ENCODE measurements around the gene SYNGR3.
"Not testable (repeated sequence)": the region's sequence is repeated elsewhere in the genome, so short reads cannot be mapped to it uniquely, and the experiment has no call there.

Gene SYNGR3

DNA sequence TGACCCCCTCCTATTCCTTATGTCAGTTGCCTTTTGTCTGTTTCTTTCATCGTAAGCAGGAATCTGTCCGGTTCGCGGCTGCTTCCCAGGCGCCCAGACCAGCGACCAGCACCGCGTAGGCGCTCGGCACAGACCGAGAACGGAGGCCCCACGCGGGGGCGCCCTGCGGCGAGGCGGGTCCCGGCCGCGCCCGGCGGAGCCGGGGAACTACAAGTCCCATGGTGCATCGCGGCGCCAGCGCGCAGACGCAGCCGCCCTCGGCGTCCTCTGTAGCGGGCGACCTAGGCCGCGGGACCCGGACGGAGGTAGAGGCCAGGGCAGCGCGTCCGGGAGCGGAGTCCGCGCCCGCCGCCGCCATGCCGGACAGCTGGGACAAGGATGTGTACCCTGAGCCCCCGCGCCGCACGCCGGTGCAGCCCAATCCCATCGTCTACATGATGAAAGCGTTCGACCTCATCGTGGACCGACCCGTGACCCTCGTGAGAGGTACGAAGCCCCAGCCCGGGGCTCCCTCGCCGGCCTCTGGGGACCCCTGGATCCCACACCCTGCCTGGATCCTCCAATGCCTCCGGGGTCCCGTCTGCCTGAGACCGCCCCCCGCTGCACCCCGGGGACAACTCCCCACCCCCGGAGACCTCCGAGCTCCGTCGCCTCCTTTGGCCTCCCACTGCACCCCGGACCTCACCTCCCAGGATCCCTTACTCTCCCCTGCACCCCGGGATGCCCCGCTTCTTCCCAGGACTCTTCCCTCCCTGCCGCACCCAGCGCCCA is 30.3 kb upstream of the SYNGR3 start, which contains the start of gene NDUFB10:
NDUFB10 (plus strand) TSS at position 270 of the 771 bp plus-strand sequence; CDS start at position 357, 87 bp downstream.
- DNase-seq = peak; percentile 94

GRCh38 chr16:1960665-1961630 is 28.8 kb upstream of the SYNGR3 start:
- peak; percentile 93 for DNase-seq

- DNase-seq = peak; percentile 74
These were observed 28.1 kb upstream of the SYNGR3 start for GRCh38 chr16:1961651-1962067.

DNA sequence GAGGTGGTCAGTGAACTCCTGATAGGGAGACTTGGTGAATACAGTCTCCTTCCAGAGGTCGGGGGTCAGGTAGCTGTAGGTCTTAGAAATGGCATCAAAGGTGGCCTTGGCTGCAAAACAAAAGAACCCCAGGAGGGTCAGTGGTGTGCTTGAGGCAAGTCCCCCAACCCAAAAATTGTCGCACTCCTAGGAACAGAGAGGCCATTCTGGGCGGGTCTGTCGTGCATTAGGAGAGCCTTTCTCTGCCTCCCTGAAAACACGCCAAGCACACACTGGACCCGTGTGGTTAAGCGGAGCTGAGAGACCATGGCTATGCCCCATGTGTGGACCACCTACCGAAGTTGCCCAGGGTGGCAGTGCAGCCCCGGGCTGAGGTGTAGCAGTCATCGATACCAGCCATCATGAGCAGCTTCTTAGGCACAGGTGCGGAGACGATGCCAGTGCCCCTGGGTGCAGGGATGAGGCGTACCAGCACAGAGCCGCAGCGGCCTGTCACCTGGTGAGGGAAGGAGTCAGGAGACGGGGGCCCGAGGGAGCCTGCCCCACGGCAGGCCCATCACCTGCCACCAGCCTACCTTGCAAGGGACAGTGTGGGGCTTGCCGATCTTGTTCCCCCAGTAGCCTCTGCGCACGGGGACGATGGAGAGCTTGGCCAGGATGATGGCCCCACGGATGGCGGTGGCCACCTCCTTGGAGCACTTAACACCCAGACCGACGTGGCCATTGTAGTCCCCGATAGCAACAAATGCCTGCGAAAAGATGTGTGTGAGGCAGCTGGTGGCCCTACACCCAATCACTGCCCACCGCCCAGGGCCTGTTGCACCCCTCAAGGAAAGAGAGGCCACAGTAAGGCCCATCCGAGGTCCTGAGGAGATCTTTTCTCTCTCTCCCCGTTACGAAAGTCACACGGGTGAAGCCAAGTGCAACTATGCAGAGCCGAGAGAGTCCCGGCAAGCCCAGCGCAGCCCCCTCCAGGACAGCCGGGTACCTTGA is 27.3 kb upstream of the SYNGR3 start:
- not testable (repeated sequence) for DNase-seq

DNA sequence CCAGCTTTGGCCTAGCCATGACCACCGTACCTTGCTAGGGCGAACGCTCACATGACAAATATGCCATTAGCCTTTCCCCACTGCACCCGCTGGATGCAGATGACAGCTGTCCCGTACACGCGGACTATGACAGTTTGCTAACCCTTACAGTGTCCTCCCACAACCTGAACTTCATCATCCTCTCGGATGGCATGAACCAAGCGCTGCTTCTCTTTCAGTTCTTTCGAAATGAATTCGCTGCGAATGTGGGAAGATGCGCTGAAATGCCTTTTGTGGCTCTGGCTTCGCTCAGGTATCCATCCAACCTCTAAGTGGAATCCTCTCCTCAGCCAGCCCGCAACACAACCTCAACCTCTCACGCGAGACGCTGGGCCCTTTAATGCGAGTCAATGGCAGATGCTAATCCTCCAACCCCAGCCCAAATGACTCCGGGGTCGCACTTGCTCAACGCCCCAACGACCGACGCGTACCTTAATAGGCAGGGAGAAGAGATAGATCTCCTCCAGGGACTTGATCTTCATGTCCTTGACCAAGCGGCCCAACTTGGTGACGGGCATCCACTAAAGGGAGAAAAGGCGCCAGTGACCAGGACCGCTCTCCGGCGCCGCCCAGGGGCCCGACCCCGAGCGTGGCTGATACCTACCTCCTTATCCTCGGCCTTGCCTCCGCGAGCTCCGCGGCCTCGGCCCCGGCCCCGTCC is 25.8 kb upstream of the SYNGR3 start:
- DNase-seq = peak; percentile 50

DNA sequence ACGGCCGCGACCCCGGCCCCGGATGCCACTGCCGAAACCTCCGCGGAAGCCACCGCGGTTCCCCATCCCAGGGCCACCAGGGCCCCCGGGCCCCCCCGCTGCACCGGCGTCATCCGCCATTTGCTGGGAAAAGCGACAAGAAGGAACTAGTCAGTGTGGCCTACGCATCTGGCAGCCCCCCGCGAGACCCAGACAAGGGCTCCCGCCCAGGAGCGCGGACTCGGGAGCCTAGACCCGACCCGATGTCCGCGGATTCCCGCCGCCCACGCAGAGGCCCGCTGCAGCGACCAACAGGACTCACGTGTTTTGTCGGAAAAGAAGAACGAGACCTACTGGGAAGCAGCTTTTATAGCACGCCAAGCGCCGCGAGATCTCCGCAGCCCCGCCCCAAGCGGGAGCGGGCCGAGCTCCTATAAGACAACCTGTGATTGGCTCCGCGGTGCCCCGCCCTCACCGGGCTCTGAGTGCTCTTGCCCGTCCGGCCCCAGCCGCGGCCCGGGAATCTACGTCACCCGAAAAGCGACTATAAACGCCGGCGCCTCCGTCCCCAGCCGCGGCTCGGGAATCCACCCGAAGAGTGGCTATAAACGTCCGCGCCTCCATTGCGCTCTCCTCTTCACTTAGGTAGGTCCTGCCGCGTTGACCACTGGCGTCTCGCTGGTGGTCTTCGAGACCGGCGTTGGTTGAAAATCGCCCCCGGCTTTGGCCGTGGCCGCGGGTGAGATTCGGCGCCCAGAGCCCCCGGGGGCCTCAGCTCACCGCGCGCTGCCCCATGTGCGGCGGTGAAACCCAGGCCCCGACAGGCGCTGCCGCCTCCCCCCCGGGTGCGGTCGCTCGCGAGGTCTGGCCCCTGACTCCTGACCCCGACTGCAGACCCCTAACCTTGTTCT is 25.0 kb upstream of the SYNGR3 start, which contains the start of gene RPS2:
RPS2 (minus strand) TSS at position 321 of the 890 bp plus-strand sequence; CDS start at position 120, 201 bp downstream.
- peak; percentile 100 for DNase-seq

- DNase-seq = peak; percentile 31
These were observed 24.3 kb upstream of the SYNGR3 start for GRCh38 chr16:1965396-1966001.

- no peak for DNase-seq
These were observed 23.3 kb upstream of the SYNGR3 start, which contains the start of gene RNF151 for GRCh38 chr16:1966460-1966859. Gene RNF151, plus strand, starts transcription at chr16:1966856. Its CDS starts 26 bp downstream, at chr16:1966882.

- no peak for DNase-seq
These were observed 21.4 kb upstream of the SYNGR3 start for GRCh38 chr16:1968146-1968953.

- DNase-seq = peak; percentile 95
These were observed 17.8 kb upstream of the SYNGR3 start, which contains the start of gene TBL3 for GRCh38 chr16:1971796-1972489. Gene TBL3, plus strand, starts transcription at chr16:1972053. Its CDS starts 112 bp downstream, at chr16:1972165.

DNA sequence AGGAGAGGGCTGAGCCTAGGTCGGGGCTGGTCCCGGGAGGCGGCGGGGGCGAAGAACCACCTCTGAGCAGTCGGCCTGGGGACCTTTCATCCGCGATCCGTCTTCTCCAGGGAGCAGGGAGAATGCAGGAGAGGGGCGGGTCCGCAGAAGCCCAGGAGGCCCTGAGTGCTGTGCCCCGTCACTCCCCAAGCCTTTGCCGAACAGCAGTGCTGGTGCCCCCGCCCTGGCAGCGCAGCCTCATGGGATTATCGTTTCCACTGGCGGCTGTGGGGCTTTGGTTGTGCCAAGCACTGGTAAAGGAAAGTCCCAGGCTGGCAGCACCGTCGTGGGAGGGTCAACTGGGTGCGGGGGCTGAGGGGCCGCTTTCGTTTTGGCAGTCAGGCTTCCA is 17.3 kb upstream of the SYNGR3 start:
- DNase-seq = peak; percentile 47

DNA sequence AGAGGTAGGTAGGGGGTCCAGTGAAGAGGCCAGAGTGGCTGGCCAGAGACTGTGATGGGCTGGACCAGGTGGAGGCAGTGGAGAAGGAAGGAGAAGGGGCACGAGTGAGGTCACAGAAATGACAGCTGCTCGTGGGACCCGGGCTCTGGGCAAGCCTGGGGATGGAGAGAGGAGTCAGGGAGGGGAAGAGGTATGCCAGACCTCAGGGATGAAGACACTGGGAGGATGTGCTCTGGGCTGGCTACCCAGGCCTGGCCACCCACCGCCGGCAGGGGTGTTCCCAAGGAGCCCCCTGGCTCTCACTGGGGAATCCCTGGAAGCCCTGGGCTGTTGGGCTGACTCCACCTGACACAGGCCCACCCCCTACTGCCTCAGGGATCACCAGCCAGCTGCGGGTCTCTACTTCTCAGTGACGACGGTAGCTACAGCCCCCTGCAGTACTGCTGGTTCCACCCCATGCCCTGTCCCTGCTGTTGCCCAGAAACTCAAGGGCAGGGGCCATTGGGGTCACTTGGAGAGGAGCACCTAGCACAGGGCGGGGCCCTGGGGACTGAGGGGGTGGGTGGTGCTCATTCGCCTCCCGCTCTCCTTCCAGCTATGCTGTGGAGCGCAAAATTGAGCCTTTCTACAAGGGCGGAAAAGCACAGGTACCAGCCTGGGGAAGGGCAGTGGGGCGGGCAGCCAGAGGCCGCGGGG is 16.2 kb upstream of the SYNGR3 start:
- no peak for DNase-seq

DNA sequence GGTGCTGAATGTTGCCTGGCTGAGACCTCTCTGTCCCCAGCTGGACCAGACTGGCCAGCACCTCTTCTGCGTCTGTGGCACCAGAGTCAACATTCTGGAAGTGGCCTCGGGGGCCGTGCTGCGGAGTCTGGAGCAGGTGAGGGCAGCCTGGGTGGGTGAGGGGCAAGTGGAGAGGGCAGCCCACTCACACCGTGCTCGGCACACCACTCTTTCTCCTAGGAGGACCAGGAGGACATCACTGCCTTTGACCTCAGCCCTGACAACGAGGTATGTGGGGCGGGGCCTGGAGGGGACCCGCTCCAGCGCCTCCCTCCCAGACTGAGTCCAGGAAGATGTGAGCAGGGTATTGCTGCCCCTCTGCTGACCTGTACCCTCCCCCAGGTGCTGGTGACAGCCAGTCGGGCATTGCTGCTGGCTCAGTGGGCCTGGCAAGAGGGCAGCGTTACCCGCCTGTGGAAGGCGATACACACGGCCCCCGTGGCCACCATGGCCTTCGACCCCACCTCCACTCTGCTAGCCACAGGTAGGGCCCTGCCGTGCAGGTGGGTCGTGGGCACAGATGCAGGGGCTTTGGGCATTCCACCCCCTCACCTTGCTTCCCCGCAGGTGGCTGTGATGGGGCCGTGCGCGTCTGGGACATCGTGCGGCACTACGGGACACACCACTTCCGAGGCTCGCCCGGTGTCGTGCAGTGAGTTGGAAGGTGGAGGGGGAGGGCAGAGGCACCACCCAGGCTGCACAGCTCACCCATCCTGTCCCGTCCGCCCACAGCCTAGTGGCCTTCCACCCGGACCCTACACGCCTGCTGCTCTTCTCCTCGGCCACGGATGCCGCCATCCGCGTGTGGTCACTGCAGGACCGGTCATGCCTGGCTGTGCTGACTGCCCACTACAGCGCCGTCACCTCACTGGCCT is 15.4 kb upstream of the SYNGR3 start:
- no peak for DNase-seq

GRCh38 chr16:1975432-1976215 is 14.1 kb upstream of the SYNGR3 start:
- no peak for DNase-seq

DNA sequence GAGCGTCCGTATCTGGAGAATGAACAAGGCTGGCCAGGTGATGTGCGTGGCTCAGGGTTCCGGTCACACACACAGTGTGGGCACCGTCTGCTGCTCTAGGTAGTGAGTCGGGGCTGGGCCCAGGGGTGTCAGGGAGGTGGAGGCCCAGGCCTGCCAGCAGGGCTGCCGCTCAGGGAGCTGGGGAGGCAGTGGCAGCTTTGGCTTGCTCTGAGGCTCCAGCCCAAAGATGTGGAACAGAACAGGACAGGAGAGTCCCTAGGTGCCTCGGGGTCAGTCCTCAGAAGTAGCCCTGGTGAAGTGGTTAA is 13.6 kb upstream of the SYNGR3 start:
- DNase-seq = no peak
